ENCODE data around the gene ANKRD39. TPM values are rescaled to one million over a fixed set of nuclear protein-coding genes. Genes with fewer than 3 reads are reported as not detected.

Gene ANKRD39
- total and polyA plus RNA-seq, 9 of the 15 experiments (the other 6 are each of a cell fraction or from before 2014, with no cell fraction given), result 8.2 to 33.1 (median 23.8) TPM

GRCh38 chr2:96870626-96871255, 12.9 kb upstream of the ANKRD39 start (continued):
- TF ChIP-seq MAZ (CRISPR knock-in tag; conservative IDR thresholded peaks at IDR 0.05 in 1 of 2, IDR thresholded peaks at IDR 0.05 in 1 of 2) (peak in 1 of 2 experiments; percentile 21; a peak in 2 of 4 replicates), PATZ1 (CRISPR knock-in tag; IDR thresholded peaks at IDR 0.05; ENCODE audit: borderline replicate concordance) (no peak), CREB3L1 (IDR thresholded peaks at IDR 0.05; ENCODE audit: borderline replicate concordance, low read depth) (peak; percentile 55; the same call in 1 of the 2 replicates), ZNF318 (IDR thresholded peaks at IDR 0.05; ENCODE audit: borderline replicate concordance in 1 of 2, low read depth in 1 of 2) (no peak), KDM5B (IDR thresholded peaks at IDR 0.05; ENCODE audit: insufficient replicate concordance, low read depth, low read length) (no peak), CTCFL (IDR thresholded peaks at IDR 0.05; ENCODE audit: borderline replicate concordance, insufficient read depth, low read depth, low read length, poor library complexity, severe bottlenecking) (no peak)
- TF ChIP-seq, protein P1, sequence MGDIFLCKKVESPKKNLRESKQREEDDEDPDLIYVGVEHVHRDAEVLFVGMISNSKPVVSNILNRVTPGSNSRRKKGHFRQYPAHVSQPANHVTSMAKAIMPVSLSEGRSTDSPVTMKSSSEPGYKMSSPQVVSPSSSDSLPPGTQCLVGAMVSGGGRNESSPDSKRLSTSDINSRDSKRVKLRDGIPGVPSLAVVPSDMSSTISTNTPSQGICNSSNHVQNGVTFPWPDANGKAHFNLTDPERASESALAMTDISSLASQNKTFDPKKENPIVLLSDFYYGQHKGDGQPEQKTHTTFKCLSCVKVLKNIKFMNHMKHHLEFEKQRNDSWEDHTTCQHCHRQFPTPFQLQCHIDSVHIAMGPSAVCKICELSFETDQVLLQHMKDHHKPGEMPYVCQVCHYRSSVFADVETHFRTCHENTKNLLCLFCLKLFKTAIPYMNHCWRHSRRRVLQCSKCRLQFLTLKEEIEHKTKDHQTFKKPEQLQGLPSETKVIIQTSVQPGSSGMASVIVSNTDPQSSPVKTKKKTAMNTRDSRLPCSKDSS (IDR thresholded peaks at IDR 0.05; ENCODE audit: low read depth, partially characterized antibody), result no peak

Measured in K562 (cell line).